Central memory CD4-positive, alpha-beta T cell (primary cell): ENCODE data around the gene AP3B2.
"Not testable (repeated sequence)": the region's sequence is repeated elsewhere in the genome, so short reads cannot be mapped to it uniquely, and the experiment has no call there.

Experiments
- DNase-seq: peaks from one replicate; pipeline ENCODE4 v3.0.0; 2022
- total RNA-seq, 3 experiments: gene quantifications; one replicate each; lab custom pipeline; 2026; lab: John Stamatoyannopoulos, UW

The AP3B2 gene
- 0.56 to 1.2 (median 0.87) reads per million in 3 experiments for total RNA-seq

- peak; percentile 55 for DNase-seq
These were observed at the start of gene AP3B2 for GRCh38 chr15:82709421-82710207. TSS of gene AP3B2 (minus strand) at chr15:82709875. CDS start at chr15:82709706, 169 bp downstream.

GRCh38 chr15:82751308-82751707, 41.6 kb upstream of the AP3B2 start:
- DNase-seq, result no peak

GRCh38 chr15:82750831-82751180, 41.1 kb upstream of the AP3B2 start:
- DNase-seq, result no peak

- DNase-seq, result peak; percentile 74
These were observed 40.5 kb upstream of the AP3B2 start for GRCh38 chr15:82749951-82750830.

GRCh38 chr15:82748315-82748714, 38.6 kb upstream of the AP3B2 start:
- no peak for DNase-seq

GRCh38 chr15:82743810-82744209, 34.1 kb upstream of the AP3B2 start:
- no peak for DNase-seq

- no peak for DNase-seq
These were observed 32.5 kb upstream of the AP3B2 start for GRCh38 chr15:82742134-82742533.

- DNase-seq, result no peak
These were observed 29.4 kb upstream of the AP3B2 start for GRCh38 chr15:82739086-82739485.

- no peak for DNase-seq
These were observed 28.3 kb upstream of the AP3B2 start for GRCh38 chr15:82737975-82738374.

GRCh38 chr15:82731527-82731926, 21.9 kb upstream of the AP3B2 start:
- DNase-seq, result no peak

GRCh38 chr15:82730022-82730530, 20.4 kb upstream of the AP3B2 start:
- DNase-seq, result no peak

GRCh38 chr15:82726816-82727215, 17.1 kb upstream of the AP3B2 start:
- DNase-seq, result no peak

GRCh38 chr15:82715003-82715402, 5.3 kb upstream of the AP3B2 start:
- no peak for DNase-seq

GRCh38 chr15:82714016-82714415, 4.3 kb upstream of the AP3B2 start:
- no peak for DNase-seq

GRCh38 chr15:82712036-82712435, 2.4 kb upstream of the AP3B2 start:
- DNase-seq, result no peak

GRCh38 chr15:82710926-82711490, 1.3 kb upstream of the AP3B2 start:
- no peak for DNase-seq

GRCh38 chr15:82710208-82710555, 507 bp upstream of the AP3B2 start:
- no peak for DNase-seq

- no peak for DNase-seq
These were observed 624 bp downstream of the AP3B2 start for GRCh38 chr15:82709081-82709420.

GRCh38 chr15:82705856-82706255, 3.8 kb downstream of the AP3B2 start:
- not testable (repeated sequence) for DNase-seq

GRCh38 chr15:82699726-82700125, 9.9 kb downstream of the AP3B2 start:
- no peak for DNase-seq

GRCh38 chr15:82698711-82699345, 10.8 kb downstream of the AP3B2 start:
- DNase-seq, result no peak

- DNase-seq, result no peak
These were observed 11.8 kb downstream of the AP3B2 start for GRCh38 chr15:82697735-82698407.
